Natural killer cell treated with Interleukin-12 subunit alpha and Interleukin-12 subunit beta and Interleukin-15 and Interleukin-18, amount 100 ng/mL, for 72 hours (primary cell): ENCODE data around the gene NEDD4L. TPM values are rescaled to one million over a fixed set of nuclear protein-coding genes. Genes with fewer than 3 reads are reported as not detected.

Experiments
- ATAC-seq, 2 donors: fragments of 150-1000 bp; cut with Tn5 transposase in 1 of 2; sonication (Bioruptor Pico), chemical (Tn5 transposase) in 1 of 2; 2 replicates each; pipeline ENCODE4 v1.10.0; 2021
- DNase-seq: peaks from one replicate; pipeline ENCODE4 v3.0.0; 2022; ENCODE audit warnings: low spot score
- H3K27ac Mint-ChIP-seq, 2 donors: 1 replicate in 1 of 2; 2 replicates in 1 of 2; pipeline ENCODE4 v1.8.0; 2022; ENCODE audit warnings: mixed read lengths in 2 of 2, mild to moderate bottlenecking in 1 of 2, moderate library complexity in 1 of 2
- H3K27me3 Mint-ChIP-seq, 2 donors: 1 replicate in 1 of 2; 2 replicates in 1 of 2; pipeline ENCODE4 v1.8.0; 2022; ENCODE audit warnings: mixed read lengths in 2 of 2
- H3K36me3 Mint-ChIP-seq: one replicate; pipeline ENCODE4 v1.8.0; 2022; ENCODE audit warnings: mixed read lengths
- H3K4me1 Mint-ChIP-seq, 2 donors: 1 replicate in 1 of 2; 2 replicates in 1 of 2; pipeline ENCODE4 v1.8.0; 2022; ENCODE audit warnings: low read depth in 2 of 2, mixed read lengths in 2 of 2, mild to moderate bottlenecking in 1 of 2
- H3K4me3 Mint-ChIP-seq: one replicate; pipeline ENCODE4 v1.8.0; 2022; ENCODE audit warnings: mixed read lengths
- H3K9me3 Mint-ChIP-seq: 2 replicates; pipeline ENCODE4 v1.8.0; 2022; ENCODE audit warnings: mixed read lengths
- total RNA-seq, 2 donors: library from RNA; stranded (reverse); gene quantifications; one replicate each; pipeline ENCODE4 v1.2.3, GENCODE V29; 2022

The NEDD4L gene
- total RNA-seq, 2 donors from 2014 or later: 8.6 to 16.5 TPM

DNA sequence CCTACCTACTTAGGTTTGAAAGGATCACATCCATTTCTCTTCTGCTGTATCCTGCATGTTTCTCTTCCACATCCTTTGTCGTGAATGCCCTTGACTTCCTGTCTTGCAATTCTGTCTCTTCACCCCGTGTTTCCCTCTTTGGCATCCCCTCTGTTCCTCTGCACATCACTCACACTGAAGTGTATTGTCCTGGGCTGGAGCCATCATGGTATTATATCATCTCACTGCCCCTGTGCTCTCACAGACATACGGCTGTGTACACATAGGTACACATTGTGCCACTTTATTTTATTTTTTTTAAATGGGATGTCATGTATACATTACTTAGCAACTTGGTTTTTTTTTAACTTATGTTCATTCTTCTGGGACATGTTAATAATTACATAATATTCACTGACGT lies 293.3 kb downstream of the NEDD4L start:
- H3K36me3 Mint-ChIP-seq: no peaks in the 10 kb centered on the region
- ATAC-seq (no peak), DNase-seq (no peak)
- H3K27ac Mint-ChIP-seq: no peak overlapping the region
- H3K4me1 Mint-ChIP-seq: no peaks in the 10 kb centered on the region
- no peaks in the 10 kb centered on the region for H3K27me3 Mint-ChIP-seq
- no peak overlapping the region for H3K4me3 Mint-ChIP-seq
- no peaks in the 10 kb centered on the region for H3K9me3 Mint-ChIP-seq

DNA sequence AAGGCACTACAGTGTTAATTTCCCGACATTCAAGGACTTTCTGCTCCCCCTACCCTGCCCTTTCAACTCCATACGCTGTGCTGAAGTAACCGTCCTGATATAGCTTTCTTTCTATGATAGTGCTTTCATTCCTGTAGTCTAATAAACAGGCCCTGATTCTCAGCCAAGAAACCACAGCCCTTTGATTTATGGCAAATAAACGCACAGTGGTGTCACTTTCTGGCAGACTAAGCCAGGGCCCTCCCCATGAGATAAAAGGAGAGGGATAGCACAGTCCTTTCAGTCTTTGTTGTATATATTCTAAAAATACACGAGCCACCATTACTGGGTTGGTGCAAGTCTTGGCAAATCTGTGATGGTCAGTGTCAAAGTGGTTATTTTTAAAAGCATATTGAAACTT lies 293.7 kb downstream of the NEDD4L start:
- Mint-ChIP-seq H3K9me3 (no peaks in the 10 kb centered on the region), H3K4me3 (no peak overlapping the region), H3K27me3 (no peaks in the 10 kb centered on the region), H3K4me1 (no peaks in the 10 kb centered on the region), H3K36me3 (no peaks in the 10 kb centered on the region), H3K27ac (no peak overlapping the region)
- no peak for ATAC-seq
- no peak for DNase-seq

DNA sequence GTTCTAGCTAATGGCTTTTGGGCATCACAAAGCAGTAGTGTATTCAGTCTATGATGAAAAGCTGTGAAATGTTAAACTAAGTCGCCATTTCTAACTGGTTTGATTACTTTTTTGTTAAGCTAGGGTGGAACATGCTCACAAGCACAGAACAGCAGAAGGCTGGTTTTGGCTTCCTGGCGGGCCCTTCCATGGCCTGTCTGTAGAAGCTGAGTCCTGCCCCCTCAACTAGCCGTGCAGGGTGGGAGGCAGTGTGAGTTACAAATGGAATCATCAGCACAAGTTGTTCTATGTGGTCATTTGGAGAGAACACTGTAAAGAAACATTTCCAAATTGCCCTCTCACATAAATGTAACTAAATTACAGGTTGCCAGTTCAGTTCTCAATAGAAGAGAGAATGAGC lies 294.1 kb downstream of the NEDD4L start:
- no peaks in the 10 kb centered on the region for H3K36me3 Mint-ChIP-seq
- H3K4me3 Mint-ChIP-seq: no peak overlapping the region
- no peak for ATAC-seq
- no peaks in the 10 kb centered on the region for H3K27me3 Mint-ChIP-seq
- H3K4me1 Mint-ChIP-seq: no peaks in the 10 kb centered on the region
- no peaks in the 10 kb centered on the region for H3K9me3 Mint-ChIP-seq
- DNase-seq: no peak
- no peak overlapping the region for H3K27ac Mint-ChIP-seq

DNA sequence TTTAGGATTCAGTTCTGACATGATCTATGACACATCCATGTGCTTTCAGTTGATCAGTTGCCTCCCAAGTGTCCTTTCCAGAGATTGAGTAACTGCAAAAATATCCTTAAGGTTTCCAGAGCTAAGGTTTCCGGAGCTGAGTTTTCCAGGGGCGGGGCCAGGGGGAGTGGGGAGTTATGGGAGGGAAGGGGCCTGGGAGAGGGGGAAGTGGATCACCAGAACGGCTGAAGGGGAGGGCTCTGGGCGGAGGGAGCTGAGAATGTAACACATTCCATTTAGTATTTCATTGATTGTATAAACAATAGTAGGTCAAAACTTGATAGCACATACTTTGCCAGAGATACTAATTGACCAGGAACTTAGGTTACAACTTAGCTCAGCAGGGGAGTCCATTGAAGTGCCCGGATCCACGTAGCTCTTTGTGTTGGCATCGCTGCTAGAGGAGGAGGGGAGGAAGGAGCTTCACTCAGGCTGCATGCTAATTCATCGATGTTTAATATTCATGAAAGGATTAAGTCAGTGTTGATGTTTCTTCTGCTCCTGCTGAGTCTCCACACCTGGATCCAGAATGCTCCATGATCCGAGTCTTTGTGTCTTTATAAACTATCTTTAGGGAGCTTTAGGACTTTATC lies 295.1 kb downstream of the NEDD4L start:
- ATAC-seq (no peak), DNase-seq (no peak)
- no peaks in the 10 kb centered on the region for H3K36me3 Mint-ChIP-seq
- H3K4me1 Mint-ChIP-seq: no peaks in the 10 kb centered on the region
- no peak overlapping the region for H3K27ac Mint-ChIP-seq
- H3K4me3 Mint-ChIP-seq: no peak overlapping the region
- no peaks in the 10 kb centered on the region for H3K9me3 Mint-ChIP-seq
- H3K27me3 Mint-ChIP-seq: no peaks in the 10 kb centered on the region

DNA sequence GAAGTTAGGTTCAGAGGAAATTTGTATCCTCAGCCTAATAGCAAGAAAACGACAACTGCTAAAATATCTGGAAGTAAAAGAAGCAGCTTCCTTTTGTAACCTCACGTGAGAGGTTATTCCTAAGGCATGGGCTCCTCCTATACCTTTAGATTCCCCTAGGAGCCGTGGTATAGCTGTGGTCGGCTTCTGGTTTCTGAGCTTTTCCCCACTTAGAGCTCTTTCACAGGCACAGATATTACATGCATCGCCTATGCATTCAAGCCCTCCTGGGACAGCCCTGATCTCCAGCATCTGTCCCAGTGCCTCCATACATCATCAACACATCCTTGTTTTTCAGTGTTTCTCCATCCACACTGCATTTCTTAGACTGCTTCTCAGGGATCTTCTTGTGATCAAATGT lies 295.9 kb downstream of the NEDD4L start:
- Mint-ChIP-seq H3K27ac (no peak overlapping the region), H3K9me3 (no peaks in the 10 kb centered on the region), H3K4me3 (no peak overlapping the region), H3K4me1 (no peaks in the 10 kb centered on the region), H3K36me3 (no peaks in the 10 kb centered on the region), H3K27me3 (no peaks in the 10 kb centered on the region)
- ATAC-seq: no peak
- DNase-seq: no peak

DNA sequence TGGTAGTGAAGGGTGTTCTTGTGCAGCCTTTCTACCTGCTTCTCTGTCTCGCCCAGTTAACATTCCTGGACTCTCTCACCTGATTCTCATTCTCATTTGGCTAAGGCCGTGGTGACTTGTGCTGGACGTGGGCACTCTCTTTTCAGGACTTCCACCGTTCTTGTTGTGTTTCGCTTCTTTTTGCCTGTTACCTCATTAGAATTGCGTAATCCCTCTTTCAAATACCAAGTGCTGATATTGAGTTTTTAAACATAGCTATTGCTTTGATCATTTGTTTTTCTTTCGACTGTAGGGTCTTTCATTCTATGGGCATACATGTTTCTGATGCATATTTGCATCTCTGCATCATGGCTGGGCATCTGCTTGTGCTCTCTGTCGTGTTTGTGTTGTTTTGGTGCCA lies 297.9 kb downstream of the NEDD4L start:
- no peak overlapping the region for H3K4me3 Mint-ChIP-seq
- no peak overlapping the region for H3K27ac Mint-ChIP-seq
- H3K9me3 Mint-ChIP-seq: no peaks in the 10 kb centered on the region
- H3K4me1 Mint-ChIP-seq: no peaks in the 10 kb centered on the region
- no peak for DNase-seq
- ATAC-seq: no peak
- H3K27me3 Mint-ChIP-seq: no peaks in the 10 kb centered on the region
- H3K36me3 Mint-ChIP-seq: no peaks in the 10 kb centered on the region

DNA sequence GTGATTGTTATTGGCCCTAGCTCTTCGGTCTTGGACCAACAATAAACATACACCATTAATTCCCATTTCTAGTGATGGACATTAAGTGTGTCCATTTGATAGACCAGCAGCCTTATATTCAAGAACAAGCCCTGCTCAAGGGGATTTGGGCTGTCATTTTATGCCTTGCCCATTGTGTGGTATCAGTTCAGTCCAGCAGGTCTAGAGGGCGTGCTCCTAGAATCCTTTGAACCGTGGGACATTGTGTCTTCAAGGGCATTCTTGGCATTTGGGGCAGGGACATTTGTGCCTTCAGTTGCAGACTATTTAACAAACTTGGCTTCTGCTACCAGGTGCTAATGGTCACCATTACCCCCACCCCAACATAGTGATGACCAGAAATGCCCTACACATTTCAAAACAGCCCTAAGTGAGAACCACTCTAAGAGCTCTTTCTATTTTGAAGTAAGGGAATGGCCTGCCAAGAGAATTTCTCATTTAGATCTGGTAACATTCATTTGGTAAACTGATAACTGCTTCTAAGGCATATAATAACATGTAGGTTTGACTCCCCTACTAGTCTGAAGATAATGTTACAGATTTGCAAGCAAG lies 300.1 kb downstream of the NEDD4L start:
- H3K27ac Mint-ChIP-seq: no peak overlapping the region
- no peaks in the 10 kb centered on the region for H3K4me1 Mint-ChIP-seq
- no peak for ATAC-seq
- DNase-seq: no peak
- H3K9me3 Mint-ChIP-seq: no peaks in the 10 kb centered on the region
- H3K27me3 Mint-ChIP-seq: no peaks in the 10 kb centered on the region
- H3K4me3 Mint-ChIP-seq: no peak overlapping the region
- no peaks in the 10 kb centered on the region for H3K36me3 Mint-ChIP-seq

DNA sequence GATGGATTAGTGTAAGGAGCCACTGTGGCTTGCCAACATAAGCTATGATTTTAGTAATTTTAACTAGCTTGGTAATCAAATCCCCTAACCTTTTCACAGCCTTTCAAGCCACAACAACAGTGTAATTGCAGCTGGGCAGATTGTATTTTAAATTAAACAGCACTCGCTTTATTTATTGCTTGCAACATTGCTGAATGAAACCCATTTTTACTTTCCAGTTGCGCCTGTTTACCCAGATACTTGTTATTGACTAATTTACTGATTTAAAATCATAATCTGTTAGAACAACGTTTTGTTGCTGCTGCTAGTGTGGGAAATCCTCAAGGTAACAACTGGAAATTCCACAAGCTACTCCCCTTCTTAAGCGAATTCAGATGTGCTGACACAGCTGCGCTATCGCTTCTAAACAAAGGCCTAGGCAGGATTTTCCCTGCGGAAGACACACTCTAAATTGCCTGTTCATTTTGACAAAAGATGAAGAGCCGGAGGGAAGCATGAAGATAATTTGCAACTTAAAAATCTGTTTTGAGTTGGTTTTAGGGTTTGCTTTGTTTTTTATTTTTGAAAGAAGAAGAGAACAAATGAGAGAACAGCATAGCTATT lies 300.9 kb downstream of the NEDD4L start:
- H3K9me3 Mint-ChIP-seq: no peaks in the 10 kb centered on the region
- DNase-seq (no peak), ATAC-seq (no peak)
- H3K36me3 Mint-ChIP-seq: no peaks in the 10 kb centered on the region
- no peak overlapping the region for H3K27ac Mint-ChIP-seq
- H3K4me1 Mint-ChIP-seq: no peaks in the 10 kb centered on the region
- H3K27me3 Mint-ChIP-seq: no peaks in the 10 kb centered on the region
- no peak overlapping the region for H3K4me3 Mint-ChIP-seq

DNA sequence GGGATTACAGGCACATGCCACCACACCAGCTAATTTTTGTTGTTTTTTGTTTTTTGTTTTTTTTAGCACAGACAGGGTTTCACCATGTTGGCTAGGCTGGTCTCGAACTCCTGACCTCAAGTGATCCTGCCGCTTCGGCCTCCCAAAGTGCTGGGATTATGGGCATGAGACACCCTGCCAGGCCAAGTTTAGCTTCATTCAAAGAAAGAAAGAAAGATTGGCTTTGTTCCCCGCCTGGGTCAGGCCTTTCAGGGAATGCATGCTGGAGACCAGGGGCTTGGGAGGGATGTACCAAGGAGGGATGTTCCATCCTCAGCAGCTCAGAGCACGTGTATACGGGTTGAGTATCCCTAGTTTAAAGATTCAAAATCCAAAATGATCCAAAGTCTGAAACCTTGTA lies 301.8 kb downstream of the NEDD4L start:
- DNase-seq: no peak
- Mint-ChIP-seq H3K4me1 (no peaks in the 10 kb centered on the region), H3K36me3 (no peaks in the 10 kb centered on the region), H3K27ac (no peak overlapping the region), H3K27me3 (no peaks in the 10 kb centered on the region), H3K4me3 (no peak overlapping the region), H3K9me3 (no peaks in the 10 kb centered on the region)
- no peak for ATAC-seq

DNA sequence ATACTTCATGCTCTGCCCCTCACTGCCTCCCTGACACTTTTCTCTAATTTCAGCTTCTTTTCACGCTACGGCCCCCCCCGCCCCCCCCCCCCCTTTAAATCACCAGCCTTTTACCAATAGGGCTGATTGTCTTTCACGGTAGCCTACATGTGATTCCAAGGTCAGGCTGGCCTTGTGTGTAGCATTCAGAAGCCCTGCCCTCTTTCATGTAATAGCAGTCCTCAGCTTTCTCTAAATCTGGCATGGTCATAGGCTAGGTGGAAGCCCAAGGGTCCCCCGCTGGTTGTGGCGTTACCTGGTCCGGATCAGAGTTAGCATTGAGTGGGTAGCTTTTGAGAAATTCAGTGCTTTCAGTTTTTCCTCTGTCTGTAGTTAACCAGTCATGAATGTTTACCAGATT lies 303.1 kb downstream of the NEDD4L start:
- no peak for ATAC-seq
- no peak overlapping the region for H3K27ac Mint-ChIP-seq
- no peaks in the 10 kb centered on the region for H3K27me3 Mint-ChIP-seq
- no peaks in the 10 kb centered on the region for H3K4me1 Mint-ChIP-seq
- no peaks in the 10 kb centered on the region for H3K9me3 Mint-ChIP-seq
- no peak overlapping the region for H3K4me3 Mint-ChIP-seq
- no peaks in the 10 kb centered on the region for H3K36me3 Mint-ChIP-seq
- no peak for DNase-seq

DNA sequence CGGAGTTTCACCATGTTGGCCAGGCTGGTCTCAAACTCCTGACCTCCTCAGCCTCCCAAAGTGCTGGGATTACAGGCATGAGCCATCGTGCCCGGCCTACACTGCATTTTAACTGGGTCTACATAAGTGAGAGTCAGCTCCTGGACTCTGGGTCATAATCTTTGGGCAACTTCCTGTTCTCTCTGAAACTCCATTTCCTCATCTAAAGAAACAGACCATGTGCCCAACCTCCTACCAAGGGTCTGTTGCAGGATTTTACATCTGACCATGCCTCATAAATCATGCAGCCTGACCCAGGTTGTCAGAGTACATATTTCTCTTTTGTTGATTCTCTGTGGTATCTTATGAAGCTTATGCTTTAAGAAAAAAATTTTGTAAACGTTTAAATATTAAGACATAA lies 304.5 kb downstream of the NEDD4L start:
- Mint-ChIP-seq H3K4me1 (no peaks in the 10 kb centered on the region), H3K9me3 (no peaks in the 10 kb centered on the region), H3K4me3 (no peak overlapping the region), H3K36me3 (no peaks in the 10 kb centered on the region), H3K27me3 (no peaks in the 10 kb centered on the region), H3K27ac (no peak overlapping the region)
- ATAC-seq (no peak), DNase-seq (no peak)

DNA sequence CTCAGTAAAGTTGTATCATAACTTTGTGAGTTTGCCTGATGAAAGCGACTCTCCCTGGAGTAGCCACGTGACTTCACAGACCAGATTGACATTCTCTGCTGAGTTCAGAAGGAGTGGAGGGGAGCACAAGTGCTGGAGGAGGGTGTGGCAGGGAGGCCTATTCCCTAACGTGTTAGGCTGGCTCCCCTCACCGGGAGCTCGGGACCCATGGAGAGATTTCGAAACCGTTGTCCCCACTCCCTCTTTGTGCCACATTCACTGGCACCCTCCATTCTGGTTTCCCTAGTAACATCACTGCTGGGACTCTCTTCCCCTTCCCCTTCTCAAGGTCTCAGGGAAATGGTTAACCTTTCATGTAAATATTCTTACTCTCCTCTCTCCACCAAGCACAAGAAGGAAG lies 304.9 kb downstream of the NEDD4L start:
- no peak overlapping the region for H3K4me3 Mint-ChIP-seq
- DNase-seq: no peak
- no peaks in the 10 kb centered on the region for H3K4me1 Mint-ChIP-seq
- no peaks in the 10 kb centered on the region for H3K27me3 Mint-ChIP-seq
- ATAC-seq: peak in 1 of 2 donors; percentile 56
- no peaks in the 10 kb centered on the region for H3K9me3 Mint-ChIP-seq
- no peaks in the 10 kb centered on the region for H3K36me3 Mint-ChIP-seq
- no peak overlapping the region for H3K27ac Mint-ChIP-seq

DNA sequence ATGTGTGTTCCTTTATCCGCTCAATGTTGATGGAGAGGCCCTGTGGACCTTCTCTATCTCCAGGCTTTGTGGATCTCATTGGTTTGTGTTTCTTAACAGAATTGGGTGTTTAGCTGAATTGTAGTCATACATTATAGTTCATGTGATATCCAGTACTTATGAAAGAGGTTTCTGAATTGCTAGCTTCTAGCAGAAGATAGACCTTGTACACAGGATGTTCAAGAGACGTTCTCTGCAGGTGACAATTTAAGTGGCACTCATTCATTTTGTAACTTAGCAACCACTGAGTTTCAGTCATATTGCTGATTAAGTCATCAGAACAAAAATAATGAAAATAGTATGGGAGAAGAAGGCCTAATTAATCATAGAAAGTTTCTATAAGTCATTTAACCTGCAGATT lies 305.6 kb downstream of the NEDD4L start:
- Mint-ChIP-seq H3K36me3 (no peaks in the 10 kb centered on the region), H3K27me3 (no peaks in the 10 kb centered on the region), H3K4me1 (no peaks in the 10 kb centered on the region), H3K9me3 (no peaks in the 10 kb centered on the region), H3K4me3 (no peak overlapping the region), H3K27ac (no peak overlapping the region)
- DNase-seq (no peak), ATAC-seq (no peak)

DNA sequence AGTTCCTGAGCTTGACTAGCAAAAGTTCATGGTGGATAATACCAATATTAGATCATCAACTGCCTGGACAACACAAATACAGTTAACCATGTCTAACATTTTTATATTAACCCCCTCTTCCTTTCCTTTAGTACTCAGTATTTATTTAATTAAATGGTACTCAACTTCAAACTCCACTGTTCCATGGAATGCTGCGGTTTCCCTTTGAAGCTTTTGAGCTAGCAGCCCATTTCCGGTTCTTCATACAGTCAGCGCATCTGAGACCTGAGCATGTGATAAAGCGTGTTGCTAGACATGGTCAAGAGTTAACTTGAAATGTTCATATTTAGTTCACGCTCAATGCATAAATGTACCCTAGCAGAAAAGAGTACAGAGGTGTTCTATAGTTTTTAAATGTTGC lies 306.5 kb downstream of the NEDD4L start:
- ATAC-seq (no peak), DNase-seq (no peak)
- Mint-ChIP-seq H3K27ac (no peak overlapping the region), H3K9me3 (no peaks in the 10 kb centered on the region), H3K27me3 (no peaks in the 10 kb centered on the region), H3K36me3 (no peaks in the 10 kb centered on the region), H3K4me1 (no peaks in the 10 kb centered on the region), H3K4me3 (no peak overlapping the region)

DNA sequence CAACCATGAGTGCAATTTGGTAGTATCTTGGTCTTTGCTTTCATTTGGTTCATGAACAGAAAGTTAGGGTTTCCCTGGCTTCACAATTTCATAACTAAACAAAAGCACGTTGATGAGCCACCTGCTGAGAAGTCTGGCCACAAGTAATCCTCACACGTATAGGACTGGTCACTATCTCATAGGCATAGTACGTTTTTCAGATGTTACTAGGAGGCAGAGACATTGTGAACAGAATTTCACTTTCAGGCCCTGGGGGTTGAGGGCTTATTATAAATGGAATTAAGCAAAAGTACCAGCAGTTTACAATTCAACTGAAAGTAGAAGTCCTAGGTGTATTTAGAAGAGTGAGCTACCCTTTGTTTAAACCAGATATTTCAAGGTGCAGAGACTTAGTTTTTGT lies 307.8 kb downstream of the NEDD4L start:
- Mint-ChIP-seq H3K27ac (no peak overlapping the region), H3K4me3 (no peak overlapping the region), H3K36me3 (no peaks in the 10 kb centered on the region), H3K27me3 (no peaks in the 10 kb centered on the region), H3K9me3 (no peaks in the 10 kb centered on the region), H3K4me1 (no peaks in the 10 kb centered on the region)
- ATAC-seq (no peak), DNase-seq (no peak)
